ENCODE measurements around the gene ZMAT5. TPM values are rescaled to one million over a fixed set of nuclear protein-coding genes. Genes with fewer than 3 reads are reported as not detected.

ZMAT5 gene
- polyA plus RNA-seq, 2 of the 4 experiments (the other 2 are of a cell fraction) = 13.0 to 13.3 TPM

DNA sequence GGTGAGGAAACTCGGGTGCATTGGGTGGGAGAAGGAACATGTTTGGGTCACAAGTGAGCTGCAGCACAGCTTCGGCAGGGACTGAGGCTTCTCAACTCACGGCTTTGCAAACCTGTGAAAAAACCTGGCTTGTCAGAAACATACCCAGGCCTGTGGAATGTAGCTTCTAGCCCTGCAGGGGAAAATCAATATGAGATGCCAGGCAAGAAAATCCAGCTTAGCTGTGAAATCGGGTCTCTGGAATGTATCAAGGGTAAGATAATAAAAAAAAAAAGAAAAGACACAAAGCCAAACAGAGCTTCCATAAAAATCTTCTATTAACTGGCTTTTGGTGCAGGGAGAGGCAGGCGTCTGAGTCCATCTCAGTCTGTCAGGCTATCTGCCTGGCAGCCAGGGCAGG is 28.9 kb upstream of the ZMAT5 start (continued):
- TF ChIP-seq FOXS1 (CRISPR knock-in tag; IDR thresholded peaks at IDR 0.05) = no peak

DNA sequence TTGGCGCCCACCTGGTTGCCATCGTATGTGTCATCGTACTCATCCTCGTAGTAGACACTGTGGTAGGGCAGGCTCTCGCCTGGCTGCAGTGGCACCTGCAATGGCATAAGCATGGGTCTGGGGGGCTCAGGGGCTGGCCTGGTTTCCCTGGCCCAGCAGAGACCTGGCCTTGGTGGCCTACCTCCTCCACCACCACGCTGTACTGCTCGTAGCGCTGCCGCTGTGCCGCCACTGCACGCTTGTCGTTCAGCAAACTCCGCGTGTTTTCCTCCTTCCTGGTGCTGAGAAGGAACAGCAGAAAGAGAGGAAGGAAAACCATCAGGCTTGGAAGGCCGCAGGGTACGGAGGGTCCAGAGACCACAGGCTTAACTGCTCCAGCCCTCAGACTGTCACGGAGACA is 26.6 kb upstream of the ZMAT5 start:
- no peak overlapping the region for H3K4me2 ChIP-seq
- WGBS (ENCODE audit: missing lambda C conversion rate) = 96% methylated on average over 17 of the region's 17 CpGs
- CTCF ChIA-PET = no interaction called here

DNA sequence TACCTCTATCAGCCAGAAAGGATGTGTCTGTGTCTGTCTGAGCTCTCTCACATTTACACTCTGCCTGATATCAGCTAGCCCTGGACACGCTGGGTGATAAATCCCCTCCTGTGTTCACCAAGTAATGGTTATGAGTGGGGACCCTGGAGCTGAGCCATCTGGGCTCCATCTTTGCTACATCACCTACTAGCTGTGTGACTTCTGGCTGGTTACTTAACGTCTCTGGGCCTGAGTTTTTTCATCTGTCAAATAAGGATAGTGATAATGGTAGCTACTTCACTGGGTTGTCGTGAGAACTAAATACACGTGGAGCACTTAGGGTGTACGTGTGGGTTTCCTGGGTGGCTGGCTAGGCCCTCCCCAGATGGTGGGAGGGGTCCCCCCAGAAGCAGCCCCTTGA is 23.3 kb upstream of the ZMAT5 start:
- Histone ChIP-seq H3K27ac (no peak overlapping the region), H3K4me3 (no peak overlapping the region), H3K9me3 (no peaks in the 10 kb centered on the region), H3K4me2 (no peak overlapping the region), H3K4me1 (no peaks in the 10 kb centered on the region)
- WGBS (ENCODE audit: missing lambda C conversion rate) = 91% methylated on average over 5 of the region's 5 CpGs
- ATAC-seq (no peak), FAIRE-seq (no peak), DNase-seq (ENCODE audit: low read depth in 1 of 2, low spot score in 1 of 2) (no peak)
- TF ChIP-seq ZFP36 (IDR thresholded peaks at IDR 0.05; ENCODE audit: borderline replicate concordance, partially characterized antibody) (peak; percentile 61), CBX8 (IDR thresholded peaks at IDR 0.05) (no peak)
- ChIA-PET CTCF (interaction anchor here (1.3 to 2.4 kb wide), 3 partner anchors 9 to 299 kb away, joined by 5 to 7 read pairs (median 5); no protein-coding TSS in a partner anchor), POLR2A (no interaction called here)

More for the DNA sequence above, 26.6 kb upstream of the ZMAT5 start:
- Histone ChIP-seq H3K4me1 (peaks cover 5% of the 10 kb centered on the region), H3K27ac (no peak overlapping the region), H3K4me3 (no peak overlapping the region), H3K9me3 (no peaks in the 10 kb centered on the region)
- POLR2A ChIA-PET = no interaction called here
- ATAC-seq (no peak), DNase-seq (ENCODE audit: low read depth in 1 of 2, low spot score in 1 of 2) (no peak), FAIRE-seq (no peak)
- TF ChIP-seq ZFP36 (IDR thresholded peaks at IDR 0.05; ENCODE audit: borderline replicate concordance, partially characterized antibody) (no peak), CEBPB (IDR thresholded peaks at IDR 0.05) (no peak), CHD4 (IDR thresholded peaks at IDR 0.05; ENCODE audit: borderline replicate concordance) (no peak), CBX2 (IDR thresholded peaks at IDR 0.05; ENCODE audit: borderline replicate concordance, low read depth) (no peak), ZSCAN20 (CRISPR knock-in tag; IDR thresholded peaks at IDR 0.05) (no peak), FOSL2 (IDR thresholded peaks at IDR 0.05) (no peak), FOSL2 (CRISPR knock-in tag; IDR thresholded peaks at IDR 0.05) (no peak), MYC (IDR thresholded peaks at IDR 0.05; ENCODE audit: borderline replicate concordance, low read length) (no peak), MAFK (IDR thresholded peaks at IDR 0.05; ENCODE audit: partially characterized antibody) (no peak), EHMT2 (IDR thresholded peaks at IDR 0.05; ENCODE audit: low read depth) (no peak), HDAC2 (IDR thresholded peaks at IDR 0.05) (no peak), SREBF2 (IDR thresholded peaks at IDR 0.05) (no peak), GATA3 (IDR thresholded peaks at IDR 0.05; ENCODE audit: borderline replicate concordance) (no peak), NPAS2 (CRISPR knock-in tag; IDR thresholded peaks at IDR 0.05; ENCODE audit: borderline replicate concordance) (no peak), SMC3 (IDR thresholded peaks at IDR 0.05) (no peak), RARB (CRISPR knock-in tag; IDR thresholded peaks at IDR 0.05) (no peak)
- TF ChIP-seq, protein P1, sequence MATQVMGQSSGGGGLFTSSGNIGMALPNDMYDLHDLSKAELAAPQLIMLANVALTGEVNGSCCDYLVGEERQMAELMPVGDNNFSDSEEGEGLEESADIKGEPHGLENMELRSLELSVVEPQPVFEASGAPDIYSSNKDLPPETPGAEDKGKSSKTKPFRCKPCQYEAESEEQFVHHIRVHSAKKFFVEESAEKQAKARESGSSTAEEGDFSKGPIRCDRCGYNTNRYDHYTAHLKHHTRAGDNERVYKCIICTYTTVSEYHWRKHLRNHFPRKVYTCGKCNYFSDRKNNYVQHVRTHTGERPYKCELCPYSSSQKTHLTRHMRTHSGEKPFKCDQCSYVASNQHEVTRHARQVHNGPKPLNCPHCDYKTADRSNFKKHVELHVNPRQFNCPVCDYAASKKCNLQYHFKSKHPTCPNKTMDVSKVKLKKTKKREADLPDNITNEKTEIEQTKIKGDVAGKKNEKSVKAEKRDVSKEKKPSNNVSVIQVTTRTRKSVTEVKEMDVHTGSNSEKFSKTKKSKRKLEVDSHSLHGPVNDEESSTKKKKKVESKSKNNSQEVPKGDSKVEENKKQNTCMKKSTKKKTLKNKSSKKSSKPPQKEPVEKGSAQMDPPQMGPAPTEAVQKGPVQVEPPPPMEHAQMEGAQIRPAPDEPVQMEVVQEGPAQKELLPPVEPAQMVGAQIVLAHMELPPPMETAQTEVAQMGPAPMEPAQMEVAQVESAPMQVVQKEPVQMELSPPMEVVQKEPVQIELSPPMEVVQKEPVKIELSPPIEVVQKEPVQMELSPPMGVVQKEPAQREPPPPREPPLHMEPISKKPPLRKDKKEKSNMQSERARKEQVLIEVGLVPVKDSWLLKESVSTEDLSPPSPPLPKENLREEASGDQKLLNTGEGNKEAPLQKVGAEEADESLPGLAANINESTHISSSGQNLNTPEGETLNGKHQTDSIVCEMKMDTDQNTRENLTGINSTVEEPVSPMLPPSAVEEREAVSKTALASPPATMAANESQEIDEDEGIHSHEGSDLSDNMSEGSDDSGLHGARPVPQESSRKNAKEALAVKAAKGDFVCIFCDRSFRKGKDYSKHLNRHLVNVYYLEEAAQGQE (IDR thresholded peaks at IDR 0.05) = no peak
- TF ChIP-seq, protein P2, sequence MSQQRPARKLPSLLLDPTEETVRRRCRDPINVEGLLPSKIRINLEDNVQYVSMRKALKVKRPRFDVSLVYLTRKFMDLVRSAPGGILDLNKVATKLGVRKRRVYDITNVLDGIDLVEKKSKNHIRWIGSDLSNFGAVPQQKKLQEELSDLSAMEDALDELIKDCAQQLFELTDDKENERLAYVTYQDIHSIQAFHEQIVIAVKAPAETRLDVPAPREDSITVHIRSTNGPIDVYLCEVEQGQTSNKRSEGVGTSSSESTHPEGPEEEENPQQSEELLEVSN (IDR thresholded peaks at IDR 0.05; ENCODE audit: borderline replicate concordance, low read depth) = no peak
- TF ChIP-seq, protein P3, sequence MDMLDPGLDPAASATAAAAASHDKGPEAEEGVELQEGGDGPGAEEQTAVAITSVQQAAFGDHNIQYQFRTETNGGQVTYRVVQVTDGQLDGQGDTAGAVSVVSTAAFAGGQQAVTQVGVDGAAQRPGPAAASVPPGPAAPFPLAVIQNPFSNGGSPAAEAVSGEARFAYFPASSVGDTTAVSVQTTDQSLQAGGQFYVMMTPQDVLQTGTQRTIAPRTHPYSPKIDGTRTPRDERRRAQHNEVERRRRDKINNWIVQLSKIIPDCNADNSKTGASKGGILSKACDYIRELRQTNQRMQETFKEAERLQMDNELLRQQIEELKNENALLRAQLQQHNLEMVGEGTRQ (IDR thresholded peaks at IDR 0.05) = no peak

All from A549 (cell line).